HG03139 (cell line): ENCODE results near the gene SLC6A13.

Experiments
- ATAC-seq: cut with Tn5 transposase; IDR thresholded peaks from one replicate; pipeline ENCODE4 v1.9.1; 2021; ENCODE audit not compliant: unreplicated experiment

Gene SLC6A13

GRCh38 chr12:179885-180284, 82.8 kb downstream of the SLC6A13 start:
- ATAC-seq: no peak

- ATAC-seq: no peak
Measured at GRCh38 chr12:179131-179884, 83.3 kb downstream of the SLC6A13 start.

- no peak for ATAC-seq
Measured at GRCh38 chr12:178829-179109, 83.9 kb downstream of the SLC6A13 start.

- ATAC-seq: no peak
Measured at GRCh38 chr12:177980-178828, 84.4 kb downstream of the SLC6A13 start.

GRCh38 chr12:177336-177979, 85.2 kb downstream of the SLC6A13 start:
- ATAC-seq: no peak

- ATAC-seq: no peak
Measured at GRCh38 chr12:176321-177181, 86.1 kb downstream of the SLC6A13 start.

- ATAC-seq: no peak
Measured at GRCh38 chr12:175759-176158, 86.9 kb downstream of the SLC6A13 start.

- ATAC-seq: no peak
Measured at GRCh38 chr12:175250-175649, 87.4 kb downstream of the SLC6A13 start.

GRCh38 chr12:174596-174995, 88.0 kb downstream of the SLC6A13 start:
- no peak for ATAC-seq

GRCh38 chr12:174124-174523, 88.5 kb downstream of the SLC6A13 start:
- no peak for ATAC-seq

GRCh38 chr12:172732-173161, 89.9 kb downstream of the SLC6A13 start:
- ATAC-seq: no peak

GRCh38 chr12:171743-172676, 90.6 kb downstream of the SLC6A13 start:
- ATAC-seq: no peak

- no peak for ATAC-seq
Measured at GRCh38 chr12:171276-171675, 91.4 kb downstream of the SLC6A13 start.
